KMS-11 (cell line): ENCODE measurements around the gene IL5RA.

ENCODE experiments used
- H2AFZ ChIP-seq: fragments of 200-600 bp; sonication (generic); 2 replicates; pipeline ENCODE4 v1.6.1; 2016; ENCODE audit warnings: antibody characterized with exemption, mixed run types, low read depth
- H3K27ac ChIP-seq: fragments of 200-600 bp; sonication (generic); 2 replicates; pipeline ENCODE4 v1.6.1; 2016; ENCODE audit warnings: mild to moderate bottlenecking, mixed run types
- H3K27me3 ChIP-seq: fragments of 200-600 bp; sonication (generic); 2 replicates; pipeline ENCODE4 v1.6.1; 2017; ENCODE audit warnings: mild to moderate bottlenecking, low read depth, mixed run types, moderate library complexity; ENCODE audit not compliant: insufficient read depth
- H3K36me3 ChIP-seq: fragments of 200-600 bp; sonication (generic); 2 replicates; pipeline ENCODE4 v1.6.1; 2017; ENCODE audit warnings: mild to moderate bottlenecking, mixed run types; ENCODE audit not compliant: insufficient read depth
- H3K4me1 ChIP-seq: fragments of 200-600 bp; sonication (generic); 2 replicates; pipeline ENCODE4 v1.6.1; 2016; ENCODE audit warnings: mild to moderate bottlenecking, low read depth, mixed run types; ENCODE audit not compliant: poor library complexity, severe bottlenecking
- H3K4me2 ChIP-seq: fragments of 200-600 bp; sonication (generic); 2 replicates; pipeline ENCODE4 v1.7.0; 2016; ENCODE audit warnings: mild to moderate bottlenecking, mixed run types
- H3K4me3 ChIP-seq: fragments of 200-600 bp; sonication (generic); IDR thresholded peaks from 2 replicates; pipeline ENCODE4 v1.6.1; 2017; ENCODE audit warnings: low read depth, low read length, mixed read lengths; ENCODE audit not compliant: insufficient read depth
- H3K79me2 ChIP-seq: fragments of 200-600 bp; sonication (generic); 2 replicates; pipeline ENCODE4 v1.6.1; 2016; ENCODE audit warnings: low read depth, mixed run types; ENCODE audit not compliant: insufficient read depth
- H3K9ac ChIP-seq: fragments of 200-600 bp; sonication (generic); 2 replicates; pipeline ENCODE4 v1.6.1; 2016; ENCODE audit warnings: mild to moderate bottlenecking, mixed run types
- H4K20me1 ChIP-seq: fragments of 200-600 bp; sonication (generic); 2 replicates; pipeline ENCODE4 v1.6.1; 2016; ENCODE audit warnings: mild to moderate bottlenecking, mixed run types; ENCODE audit not compliant: insufficient read depth
- TF ChIP-seq, protein P1 (sequence below): fragments of 200-600 bp; sonication (generic); conservative IDR thresholded peaks from 2 replicates; pipeline ENCODE4 v1.6.1; 2017; ENCODE audit warnings: low read depth, mild to moderate bottlenecking, antibody characterized with exemption, low read length, moderate library complexity, mixed read lengths

The IL5RA gene

DNA sequence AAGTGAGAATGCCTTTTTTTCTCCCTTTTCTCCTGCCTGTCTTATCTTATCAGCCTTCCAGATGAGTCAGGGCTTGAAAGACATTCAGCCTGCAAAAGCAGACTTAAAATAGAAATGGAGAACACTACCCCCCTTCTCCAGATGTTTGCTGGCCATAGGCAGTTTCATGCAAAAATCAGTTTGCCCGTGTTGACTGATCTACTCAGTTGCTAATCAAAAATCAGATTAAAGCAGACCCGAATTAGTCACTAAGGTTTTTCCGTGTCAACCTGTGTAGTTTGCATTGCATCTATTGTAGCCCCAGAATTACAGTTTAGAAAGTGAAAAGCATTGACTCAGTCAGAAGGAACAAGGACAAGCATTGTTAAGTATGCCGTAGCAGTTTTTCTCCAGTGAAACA, 56.2 kb downstream of the IL5RA start:
- H3K4me1 ChIP-seq = no peaks in the 10 kb centered on the region
- no peaks in the 10 kb centered on the region for H4K20me1 ChIP-seq
- H3K4me2 ChIP-seq = no peak overlapping the region
- no peaks in the 10 kb centered on the region for H3K79me2 ChIP-seq
- no peak overlapping the region for H3K9ac ChIP-seq
- TF ChIP-seq, protein P1, sequence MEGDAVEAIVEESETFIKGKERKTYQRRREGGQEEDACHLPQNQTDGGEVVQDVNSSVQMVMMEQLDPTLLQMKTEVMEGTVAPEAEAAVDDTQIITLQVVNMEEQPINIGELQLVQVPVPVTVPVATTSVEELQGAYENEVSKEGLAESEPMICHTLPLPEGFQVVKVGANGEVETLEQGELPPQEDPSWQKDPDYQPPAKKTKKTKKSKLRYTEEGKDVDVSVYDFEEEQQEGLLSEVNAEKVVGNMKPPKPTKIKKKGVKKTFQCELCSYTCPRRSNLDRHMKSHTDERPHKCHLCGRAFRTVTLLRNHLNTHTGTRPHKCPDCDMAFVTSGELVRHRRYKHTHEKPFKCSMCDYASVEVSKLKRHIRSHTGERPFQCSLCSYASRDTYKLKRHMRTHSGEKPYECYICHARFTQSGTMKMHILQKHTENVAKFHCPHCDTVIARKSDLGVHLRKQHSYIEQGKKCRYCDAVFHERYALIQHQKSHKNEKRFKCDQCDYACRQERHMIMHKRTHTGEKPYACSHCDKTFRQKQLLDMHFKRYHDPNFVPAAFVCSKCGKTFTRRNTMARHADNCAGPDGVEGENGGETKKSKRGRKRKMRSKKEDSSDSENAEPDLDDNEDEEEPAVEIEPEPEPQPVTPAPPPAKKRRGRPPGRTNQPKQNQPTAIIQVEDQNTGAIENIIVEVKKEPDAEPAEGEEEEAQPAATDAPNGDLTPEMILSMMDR = no peak
- no peak overlapping the region for H3K27ac ChIP-seq
- no peaks in the 10 kb centered on the region for H3K27me3 ChIP-seq
- no peak overlapping the region for H3K4me3 ChIP-seq
- H3K36me3 ChIP-seq = no peaks in the 10 kb centered on the region
- H2AFZ ChIP-seq = no peak overlapping the region

DNA sequence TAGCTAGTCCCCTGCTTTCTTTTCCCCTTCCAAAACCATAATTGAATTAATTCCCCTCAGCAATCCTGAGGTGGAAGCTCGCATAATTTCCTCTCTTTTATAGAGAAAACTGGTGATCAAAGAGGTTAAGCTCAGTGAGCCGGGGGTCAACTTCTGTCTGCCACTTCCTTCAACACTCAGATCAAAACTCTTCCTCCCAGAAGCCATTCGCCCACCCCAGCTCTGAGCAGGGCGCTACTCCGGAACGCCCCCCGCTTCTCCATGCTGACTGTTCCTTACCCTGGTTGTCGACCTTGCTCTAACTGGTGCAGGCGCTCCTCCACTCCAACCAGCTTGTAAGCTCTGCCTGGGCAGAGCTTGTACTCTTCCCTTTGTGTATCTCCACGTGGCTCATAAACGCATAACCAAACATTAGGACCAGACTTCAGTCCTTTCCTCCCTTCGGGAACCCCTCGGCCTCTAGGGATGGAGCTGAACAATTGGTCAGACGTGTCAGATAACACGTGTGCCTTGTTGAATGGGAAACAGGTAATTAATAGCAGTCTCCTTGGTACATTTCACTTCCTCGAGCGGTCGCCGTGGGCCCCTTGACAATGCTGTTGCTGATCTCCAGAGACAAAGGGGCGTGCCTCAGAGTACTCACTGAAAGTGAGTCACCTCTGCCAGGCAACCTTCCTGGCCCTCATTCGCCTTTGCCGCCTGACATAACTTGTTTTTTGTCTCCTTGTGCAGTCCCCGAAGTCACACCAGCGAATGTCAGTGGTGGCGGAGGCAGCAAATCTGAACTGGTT, 71.8 kb downstream of the IL5RA start:
- H4K20me1 ChIP-seq = no peaks in the 10 kb centered on the region
- H3K27ac ChIP-seq = no peak overlapping the region
- H3K27me3 ChIP-seq = no peaks in the 10 kb centered on the region
- H2AFZ ChIP-seq = no peak overlapping the region
- no peaks in the 10 kb centered on the region for H3K4me1 ChIP-seq
- H3K9ac ChIP-seq = no peak overlapping the region
- TF ChIP-seq, protein P1 = no peak
- H3K79me2 ChIP-seq = no peaks in the 10 kb centered on the region
- H3K4me2 ChIP-seq = no peak overlapping the region
- H3K4me3 ChIP-seq = no peak overlapping the region
- H3K36me3 ChIP-seq = no peaks in the 10 kb centered on the region

DNA sequence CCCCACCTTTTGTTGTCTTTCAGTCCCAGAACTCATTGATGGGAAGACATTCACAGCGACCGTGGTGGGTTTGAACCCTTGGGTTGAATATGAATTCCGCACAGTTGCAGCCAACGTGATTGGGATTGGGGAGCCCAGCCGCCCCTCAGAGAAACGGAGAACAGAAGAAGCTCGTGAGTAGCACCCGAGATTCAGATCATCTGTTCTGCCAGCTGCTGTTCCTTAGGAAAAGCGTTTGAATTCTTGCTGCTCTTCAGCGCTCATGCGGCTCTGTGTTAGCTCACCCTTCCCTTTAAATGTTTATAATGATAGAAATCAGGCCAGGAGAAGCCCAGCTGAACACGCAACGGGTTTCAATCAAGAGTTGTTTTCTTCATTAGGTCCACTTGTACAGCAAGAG, 73.0 kb downstream of the IL5RA start:
- no peak overlapping the region for H3K4me2 ChIP-seq
- no peaks in the 10 kb centered on the region for H4K20me1 ChIP-seq
- H3K36me3 ChIP-seq = no peaks in the 10 kb centered on the region
- H3K27me3 ChIP-seq = no peaks in the 10 kb centered on the region
- no peak overlapping the region for H2AFZ ChIP-seq
- no peaks in the 10 kb centered on the region for H3K79me2 ChIP-seq
- H3K4me1 ChIP-seq = no peaks in the 10 kb centered on the region
- H3K9ac ChIP-seq = no peak overlapping the region
- H3K4me3 ChIP-seq = no peak overlapping the region
- H3K27ac ChIP-seq = no peak overlapping the region
- TF ChIP-seq, protein P1 = no peak

DNA sequence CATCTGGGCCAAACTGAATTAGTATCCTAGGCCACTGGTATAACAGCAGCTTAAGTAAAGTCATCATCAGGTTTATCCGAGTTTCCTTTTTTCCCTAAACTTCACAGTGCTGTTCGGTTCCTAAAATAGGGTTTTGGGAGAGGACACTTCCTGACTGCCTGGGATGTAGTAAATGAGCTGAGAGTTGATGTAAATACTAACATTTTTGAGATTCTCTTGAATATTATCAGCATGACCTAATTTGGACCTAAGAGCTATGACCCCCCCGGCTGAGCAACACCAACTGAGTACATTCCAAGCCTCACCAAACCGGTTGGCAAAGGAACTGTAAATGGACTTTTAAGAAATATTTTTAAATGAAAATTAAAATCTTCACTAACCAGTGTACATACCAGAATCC, 78.8 kb downstream of the IL5RA start:
- Histone ChIP-seq H3K9ac (no peak overlapping the region), H4K20me1 (no peaks in the 10 kb centered on the region), H3K4me2 (no peak overlapping the region), H3K79me2 (no peaks in the 10 kb centered on the region), H2AFZ (no peak overlapping the region), H3K27ac (no peak overlapping the region), H3K4me3 (no peak overlapping the region), H3K36me3 (no peaks in the 10 kb centered on the region), H3K4me1 (peaks cover 9% of the 10 kb centered on the region), H3K27me3 (no peaks in the 10 kb centered on the region)
- TF ChIP-seq, protein P1 = no peak
